Activated effector memory CD4-positive, alpha-beta T cell treated with Interleukin-2 at 50 U/mL for 16 hours (primary cell): ENCODE data around the gene METTL8.

Experiments
- DNase-seq: peaks from one replicate; pipeline ENCODE4 v3.0.0-alpha.2; 2020

METTL8 gene

GRCh38 chr2:171433763-171434012 is at the start of gene METTL8:
TSS of gene METTL8 (minus strand) at chr2:171433990. CDS start at chr2:171392185, 41,805 bp downstream.
- DNase-seq = no peak

GRCh38 chr2:171482877-171483276 is 49.1 kb upstream of the METTL8 start:
- no peak for DNase-seq

GRCh38 chr2:171482308-171482707 is 48.5 kb upstream of the METTL8 start:
- no peak for DNase-seq

GRCh38 chr2:171480908-171481307 is 47.1 kb upstream of the METTL8 start:
- DNase-seq = no peak

GRCh38 chr2:171479154-171479814 is 45.5 kb upstream of the METTL8 start:
- DNase-seq = no peak

GRCh38 chr2:171478345-171478744 is 44.6 kb upstream of the METTL8 start:
- no peak for DNase-seq

- no peak for DNase-seq
Measured at GRCh38 chr2:171475979-171476378, 42.2 kb upstream of the METTL8 start.

GRCh38 chr2:171470129-171470528 is 36.3 kb upstream of the METTL8 start:
- no peak for DNase-seq

GRCh38 chr2:171469176-171469575 is 35.4 kb upstream of the METTL8 start:
- DNase-seq = no peak

GRCh38 chr2:171460537-171460936 is 26.7 kb upstream of the METTL8 start:
- DNase-seq = no peak

- no peak for DNase-seq
Measured at GRCh38 chr2:171459498-171459897, 25.7 kb upstream of the METTL8 start.

- DNase-seq = no peak
Measured at GRCh38 chr2:171452773-171453172, 19.0 kb upstream of the METTL8 start.

- DNase-seq = no peak
Measured at GRCh38 chr2:171451074-171451473, 17.3 kb upstream of the METTL8 start.

- DNase-seq = no peak
Measured at GRCh38 chr2:171447675-171448074, 13.9 kb upstream of the METTL8 start.

- no peak for DNase-seq
Measured at GRCh38 chr2:171441470-171441869, 7.7 kb upstream of the METTL8 start.

- no peak for DNase-seq
Measured at GRCh38 chr2:171436307-171436706, 2.5 kb upstream of the METTL8 start.

GRCh38 chr2:171434013-171434989 is 511 bp upstream of the METTL8 start, which contains the start of gene DCAF17:
TSS of gene DCAF17 (plus strand) at chr2:171434226. CDS start at chr2:171434578, 352 bp downstream.
- DNase-seq = peak; percentile 91

GRCh38 chr2:171432969-171433762 is 624 bp downstream of the METTL8 start:
- DNase-seq = no peak

GRCh38 chr2:171432206-171432968 is 1.4 kb downstream of the METTL8 start:
- DNase-seq = no peak

- DNase-seq = no peak
Measured at GRCh38 chr2:171431677-171432167, 2.1 kb downstream of the METTL8 start.

- no peak for DNase-seq
Measured at GRCh38 chr2:171430516-171431410, 3.0 kb downstream of the METTL8 start.
